GM23338 (cell line): ENCODE measurements around the gene LANCL3.
"Not testable (repeated sequence)": the region's sequence is repeated elsewhere in the genome, so short reads cannot be mapped to it uniquely, and the experiment has no call there.

Experiments used
- CTCF ChIP-seq, 2 experiments: fragments of 200-600 bp in 1 of 2; sonication (generic) in 1 of 2; conservative IDR thresholded peaks; 2 replicates each; pipeline versions ENCODE4 v1.5.1 to v1.6.1; 2016 to 2017; ENCODE audit warnings: antibody characterized with exemption in 2 of 2, low read depth in 2 of 2, mild to moderate bottlenecking in 2 of 2, moderate library complexity in 1 of 2
- EZH2 ChIP-seq: fragments of 200-600 bp; sonication (generic); IDR thresholded peaks from one replicate; pipeline ENCODE4 v1.8.0; 2017; ENCODE audit warnings: antibody characterized with exemption, mild to moderate bottlenecking, low read depth; ENCODE audit not compliant: unreplicated experiment
- POLR2AphosphoS5 ChIP-seq: IDR thresholded peaks from 2 replicates; pipeline ENCODE4 v1.6.1; 2016; ENCODE audit warnings: antibody characterized with exemption, low read depth

DNA sequence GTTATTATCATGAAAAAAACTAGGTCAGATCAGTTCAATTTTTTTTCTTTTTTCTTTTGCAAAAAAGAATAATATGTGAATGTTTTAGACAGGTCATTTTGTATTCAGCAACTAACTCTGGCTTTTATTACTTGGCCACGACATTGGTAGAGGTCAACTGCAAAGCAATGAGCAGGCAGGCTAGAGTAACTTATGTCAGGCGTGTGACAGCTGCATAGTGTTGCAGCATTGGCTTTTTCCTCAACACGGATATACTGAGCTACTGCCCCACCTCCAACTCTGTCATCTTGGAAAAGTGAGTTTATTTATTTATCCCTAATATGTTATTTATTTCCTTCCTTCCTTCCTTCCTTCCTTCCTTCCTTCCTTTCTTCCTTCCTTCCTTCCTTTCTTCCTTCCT is 47.8 kb upstream of the LANCL3 start:
- TF ChIP-seq CTCF (conservative IDR thresholded peaks at IDR 0.05; ENCODE audit: low read depth in 2 of 2); EZH2; POLR2AphosphoS5: not testable (repeated sequence)
